Measurements from ENCODE around the gene GNB3.
"Not testable (repeated sequence)": the region's sequence is repeated elsewhere in the genome, so short reads cannot be mapped to it uniquely, and the experiment has no call there.

Gene GNB3

DNA sequence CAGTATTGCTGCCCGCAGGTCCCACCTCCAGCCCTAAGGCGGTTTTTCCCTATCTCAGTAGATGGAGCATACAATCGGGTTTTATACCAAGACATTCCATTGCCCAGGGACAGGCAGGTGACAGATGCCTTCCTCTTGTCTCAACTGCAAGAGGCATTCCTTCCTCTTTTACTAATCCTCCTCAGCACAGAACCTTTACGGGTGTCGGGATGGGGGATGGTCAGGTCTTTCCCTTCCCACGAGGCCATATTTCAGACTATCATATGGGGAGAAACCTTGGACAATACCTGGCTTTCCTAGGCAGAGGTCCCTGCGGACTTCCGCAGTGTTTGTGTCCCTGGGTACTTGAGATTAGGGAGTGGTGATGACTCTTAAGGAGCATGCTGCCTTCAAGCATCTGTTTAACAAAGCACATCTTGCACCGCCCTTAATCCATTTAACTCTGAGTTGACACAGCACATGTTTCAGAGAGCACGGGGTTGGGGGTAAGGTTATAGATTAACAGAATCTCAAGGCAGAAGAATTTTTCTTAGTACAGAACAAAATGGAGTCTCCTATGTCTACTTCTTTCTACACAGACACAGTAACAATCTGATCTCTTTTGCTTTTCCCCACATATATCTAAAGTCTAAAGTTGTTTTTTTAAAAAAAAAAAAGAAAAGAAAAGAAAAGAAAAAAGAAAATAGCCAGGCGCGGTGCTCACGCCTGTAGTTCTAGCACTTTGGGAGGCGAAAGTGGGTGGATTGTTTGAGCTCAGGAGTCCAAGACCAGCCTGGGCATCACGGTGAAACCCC, 45.7 kb downstream of the GNB3 start:
- not testable (repeated sequence) for DNase-seq

DNA sequence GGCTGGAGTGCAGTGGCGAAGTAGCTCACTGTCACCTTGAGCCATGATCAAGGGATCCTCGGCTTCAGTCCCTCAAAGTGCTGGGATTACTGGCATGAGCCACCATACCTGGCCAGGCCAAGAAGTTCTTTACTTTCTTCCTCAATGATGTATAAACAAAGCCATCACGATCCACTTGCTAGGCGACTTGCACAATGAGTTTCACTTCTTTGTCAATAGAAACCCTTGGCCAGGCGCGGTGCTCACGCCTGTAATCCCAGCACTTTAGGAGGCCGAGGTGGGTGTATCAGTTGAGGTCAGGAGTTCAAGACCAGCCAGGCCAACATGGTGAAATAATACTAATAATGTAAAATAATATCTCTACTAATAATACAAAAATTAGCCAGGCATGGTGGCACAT, 46.7 kb downstream of the GNB3 start:
- no peak for DNase-seq

DNA sequence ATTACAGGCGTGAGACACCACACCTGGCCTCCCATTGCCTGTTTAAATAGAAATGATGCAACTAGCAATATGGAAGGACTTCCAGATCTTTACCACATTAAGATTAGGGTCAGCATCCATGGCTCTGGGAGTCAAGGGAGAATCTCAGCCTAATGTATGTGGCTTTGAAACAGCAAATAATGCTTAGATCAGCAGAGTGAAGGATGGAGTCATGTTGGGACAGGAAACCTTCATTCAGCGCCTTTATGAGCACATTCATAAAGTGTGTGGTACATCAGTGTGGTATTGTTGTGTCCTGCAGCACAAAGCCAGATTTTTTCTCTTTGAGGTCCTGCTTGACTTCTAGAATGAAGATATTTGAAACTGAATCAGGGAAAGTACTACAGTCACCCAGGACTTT, 47.6 kb downstream of the GNB3 start:
- no peak for DNase-seq

- not testable (repeated sequence) for DNase-seq
These were observed 48.1 kb downstream of the GNB3 start for GRCh38 chr12:6888794-6889193.

- not testable (repeated sequence) for DNase-seq
These were observed 49.2 kb downstream of the GNB3 start for GRCh38 chr12:6889775-6890573.

DNA sequence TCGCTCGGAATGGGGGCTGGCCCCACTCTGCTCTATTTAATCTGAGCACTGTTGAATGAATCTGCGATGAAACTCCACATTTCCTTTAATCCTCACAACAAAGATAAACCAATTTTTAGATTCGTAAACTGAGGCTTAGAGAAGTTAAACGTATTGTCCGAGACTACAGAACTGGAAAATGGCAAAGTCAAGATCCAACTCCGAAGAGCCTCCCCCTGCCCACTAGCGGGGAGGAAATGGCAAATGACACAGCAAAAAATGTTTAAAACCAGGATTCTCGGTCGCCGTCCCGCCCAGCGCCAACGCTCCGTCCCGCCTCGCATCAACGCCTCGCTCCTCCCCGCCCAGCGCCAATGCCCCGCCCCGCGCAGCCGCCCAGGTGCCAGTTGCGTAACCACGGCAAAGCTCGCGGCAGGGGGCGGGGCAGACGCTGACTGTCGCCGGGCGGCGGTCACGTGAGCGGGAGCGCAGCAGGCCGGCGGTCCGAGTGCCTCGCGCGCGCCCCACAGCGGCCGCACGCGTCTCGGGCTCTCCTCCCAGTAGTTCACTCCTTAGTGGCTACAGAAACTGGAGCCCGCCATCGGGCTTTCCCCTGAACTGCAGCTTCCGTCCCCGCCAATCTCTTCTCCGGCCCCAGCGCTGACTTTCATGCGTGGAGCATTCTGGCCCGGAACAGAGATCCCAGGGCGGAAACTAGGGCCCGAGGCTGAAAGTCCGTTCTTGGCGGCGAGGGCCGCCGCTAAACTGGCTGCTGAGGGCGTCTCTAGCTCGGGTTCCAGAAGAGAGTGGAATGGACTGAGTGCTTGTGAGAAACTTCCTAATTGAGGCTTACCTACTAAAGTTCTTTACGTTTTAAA, 50.3 kb downstream of the GNB3 start:
- peak; percentile 98 for DNase-seq

- no peak for DNase-seq
These were observed 50.9 kb downstream of the GNB3 start for GRCh38 chr12:6891646-6892001.

DNA sequence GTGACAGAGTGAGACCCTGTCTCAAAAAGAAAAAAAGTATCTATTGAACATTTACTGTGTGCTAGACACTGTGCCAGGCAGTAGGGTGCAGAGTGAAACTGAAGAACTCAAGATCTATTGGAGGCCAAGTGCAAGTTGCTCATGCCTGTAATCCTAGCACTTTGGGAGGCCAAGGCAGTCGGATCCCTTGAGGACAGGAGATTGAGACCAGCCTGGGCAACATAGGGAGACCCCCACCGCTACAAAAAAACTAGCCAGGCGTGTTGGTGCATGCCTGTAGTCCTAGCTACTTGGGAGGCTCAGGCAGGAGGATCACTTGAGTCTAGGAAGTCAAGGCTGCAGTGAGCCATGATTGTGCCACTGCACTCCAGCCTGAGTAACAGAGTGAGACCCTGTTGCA, 52.0 kb downstream of the GNB3 start:
- DNase-seq: not testable (repeated sequence)

DNA sequence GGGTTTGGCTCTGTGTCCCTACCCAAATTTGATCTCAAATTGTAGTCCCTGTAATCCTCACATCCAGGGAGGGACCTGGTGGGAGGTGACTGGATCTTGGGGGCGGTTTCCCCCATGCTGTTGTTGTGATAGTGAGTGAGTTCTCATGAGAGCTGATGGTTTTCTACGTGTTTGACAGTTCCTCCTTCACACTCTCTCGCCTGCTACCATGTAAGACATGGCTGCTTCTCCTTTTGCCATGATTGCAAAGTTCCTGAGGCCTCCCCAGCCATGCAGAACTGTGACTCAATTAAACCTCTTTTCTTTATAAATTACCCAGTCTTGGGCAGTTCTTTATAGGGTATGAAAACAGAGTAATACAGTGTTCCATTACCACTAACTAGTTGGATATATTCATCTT, 53.6 kb downstream of the GNB3 start:
- no peak for DNase-seq
